H9 (cell line): ENCODE measurements around the gene EXD1. TPM values are rescaled to one million over a fixed set of nuclear protein-coding genes. Genes with fewer than 3 reads are reported as not detected.
A peak's percentile ranks its signal among the peaks of the same experiment; 100 is the strongest.

Source experiments
- DNase-seq: peaks from one replicate; pipeline ENCODE4 v3.0.0-alpha.2; 2017
- H2AFZ ChIP-seq: one replicate; pipeline ENCODE4 v1.6.1; 2013; ENCODE audit warnings: mild to moderate bottlenecking, low read length, control low read depth, moderate library complexity
- H2AK5ac ChIP-seq: 2 replicates; pipeline ENCODE4 v1.6.1; 2013; ENCODE audit warnings: low read length, control low read depth, mixed read lengths; ENCODE audit not compliant: insufficient read length
- H2BK120ac ChIP-seq: one replicate; pipeline ENCODE4 v1.6.1; 2013; ENCODE audit warnings: low read depth, mild to moderate bottlenecking, low read length, control low read depth, inconsistent platforms; ENCODE audit not compliant: poor library complexity, severe bottlenecking
- H2BK12ac ChIP-seq: 2 replicates; pipeline ENCODE4 v1.6.1; 2013; ENCODE audit warnings: low read length, control low read depth, mixed read lengths, low read depth; ENCODE audit not compliant: insufficient read length
- H2BK15ac ChIP-seq: 2 replicates; pipeline ENCODE4 v1.6.1; 2013; ENCODE audit warnings: low read depth, low read length, control low read depth
- H2BK20ac ChIP-seq: one replicate; pipeline ENCODE4 v1.6.1; 2013; ENCODE audit warnings: low read depth, mild to moderate bottlenecking, low read length, control low read depth, inconsistent platforms; ENCODE audit not compliant: poor library complexity, severe bottlenecking
- H2BK5ac ChIP-seq: 2 replicates; pipeline ENCODE4 v1.6.1; 2013; ENCODE audit warnings: low read length, control low read depth, mixed read lengths; ENCODE audit not compliant: insufficient read length
- H3K14ac ChIP-seq: 2 replicates; pipeline ENCODE4 v1.6.1; 2013; ENCODE audit warnings: low read length, control low read depth; ENCODE audit not compliant: insufficient read depth
- H3K18ac ChIP-seq: 2 replicates; pipeline ENCODE4 v1.6.1; 2013; ENCODE audit warnings: low read depth, mild to moderate bottlenecking, mixed read lengths, low read length, control low read depth; ENCODE audit not compliant: insufficient read length
- H3K23ac ChIP-seq: 2 replicates; pipeline ENCODE4 v1.6.1; 2013; ENCODE audit warnings: low read length, control low read depth, mixed read lengths, low read depth; ENCODE audit not compliant: insufficient read length
- H3K23me2 ChIP-seq: 2 replicates; pipeline ENCODE4 v1.6.1; 2013; ENCODE audit warnings: low read depth, mild to moderate bottlenecking, mixed read lengths, low read length, control low read depth; ENCODE audit not compliant: insufficient read length, poor library complexity, severe bottlenecking
- H3K27ac ChIP-seq: 2 replicates; pipeline ENCODE4 v1.5.1; 2013; ENCODE audit warnings: low read length, control low read depth, mixed read lengths, low read depth; ENCODE audit not compliant: insufficient read length
- H3K27me3 ChIP-seq: 2 replicates; pipeline ENCODE4 v1.6.1; 2013; ENCODE audit warnings: low read length, control low read depth, inconsistent platforms; ENCODE audit not compliant: insufficient read depth
- H3K4ac ChIP-seq: 2 replicates; pipeline ENCODE4 v1.6.1; 2013; ENCODE audit warnings: low read depth, mild to moderate bottlenecking, control low read depth, inconsistent platforms, low read length, moderate library complexity
- H3K4me1 ChIP-seq: 2 replicates; pipeline ENCODE4 v1.6.1; 2013; ENCODE audit warnings: low read length, control low read depth, inconsistent platforms; ENCODE audit not compliant: insufficient read depth
- H3K4me2 ChIP-seq: 2 replicates; pipeline ENCODE4 v1.6.1; 2013; ENCODE audit warnings: low read length, control low read depth, mixed read lengths; ENCODE audit not compliant: insufficient read length, insufficient read depth
- H3K56ac ChIP-seq: 2 replicates; pipeline ENCODE4 v1.6.1; 2013; ENCODE audit warnings: low read depth, mild to moderate bottlenecking, mixed read lengths, low read length, control low read depth; ENCODE audit not compliant: insufficient read length
- H3K79me1 ChIP-seq: 2 replicates; pipeline ENCODE4 v1.6.1; 2013; ENCODE audit warnings: low read depth, mild to moderate bottlenecking, moderate library complexity, low read length, control low read depth, inconsistent platforms; ENCODE audit not compliant: insufficient read depth, poor library complexity, severe bottlenecking
- H3K79me2 ChIP-seq: 2 replicates; pipeline ENCODE4 v1.6.1; 2013; ENCODE audit warnings: low read length, control low read depth, inconsistent platforms; ENCODE audit not compliant: insufficient read depth
- H3K9ac ChIP-seq: 2 replicates; pipeline ENCODE4 v1.6.1; 2013; ENCODE audit warnings: low read length, control low read depth, mixed read lengths; ENCODE audit not compliant: insufficient read length; ENCODE audit errors: extremely low read depth
- H3K9me3 ChIP-seq: one replicate; pipeline ENCODE4 v1.6.1; 2013; ENCODE audit warnings: low read depth, low read length, inconsistent platforms; ENCODE audit not compliant: control insufficient read depth
- H3T11ph ChIP-seq: one replicate; pipeline ENCODE4 v1.6.1; 2013; ENCODE audit warnings: mild to moderate bottlenecking, low read length, control low read depth, inconsistent platforms
- H4K20me1 ChIP-seq: one replicate; pipeline ENCODE4 v1.6.1; 2013; ENCODE audit not compliant: control insufficient read depth, insufficient read length, insufficient read depth
- H4K5ac ChIP-seq: 2 replicates; pipeline ENCODE4 v1.6.1; 2013; ENCODE audit warnings: low read depth, mild to moderate bottlenecking, mixed read lengths, low read length, control low read depth; ENCODE audit not compliant: insufficient read length
- H4K8ac ChIP-seq: replicated peaks from 2 replicates; pipeline ENCODE4 v1.6.1; 2013; ENCODE audit warnings: low read length, control low read depth, mixed read lengths, low read depth; ENCODE audit not compliant: insufficient read length
- H4K91ac ChIP-seq: 2 replicates; pipeline ENCODE4 v1.6.1; 2013; ENCODE audit warnings: low read depth, mild to moderate bottlenecking, moderate library complexity, mixed read lengths, low read length, control low read depth; ENCODE audit not compliant: insufficient read length
- H3K27ac Mint-ChIP-seq, 3 experiments: 2 replicates in 2 of 3; 3 replicates in 1 of 3; pipeline ENCODE4 v1.8.0; 2020 to 2021; ENCODE audit warnings: mixed read lengths in 3 of 3, mild to moderate bottlenecking in 1 of 3, moderate library complexity in 1 of 3
- H3K27me3 Mint-ChIP-seq: 2 replicates; pipeline ENCODE4 v1.8.0; 2021; ENCODE audit warnings: low read depth, mild to moderate bottlenecking, moderate library complexity, mixed read lengths
- H3K36me3 Mint-ChIP-seq, 3 experiments: 2 replicates in 2 of 3; 3 replicates in 1 of 3; pipeline ENCODE4 v1.8.0; 2020 to 2021; ENCODE audit warnings: low read depth in 3 of 3, mixed read lengths in 3 of 3; ENCODE audit not compliant: insufficient read depth in 1 of 3
- H3K4me1 Mint-ChIP-seq, 2 experiments: 2 replicates each; pipeline ENCODE4 v1.8.0; 2020; ENCODE audit warnings: mixed read lengths in 2 of 2
- H3K4me3 Mint-ChIP-seq, 2 experiments: 2 replicates in 1 of 2; 3 replicates in 1 of 2; pipeline ENCODE4 v1.8.0; 2020 to 2021; ENCODE audit warnings: mild to moderate bottlenecking in 2 of 2, mixed read lengths in 2 of 2, moderate library complexity in 1 of 2
- H3K9me3 Mint-ChIP-seq, 2 experiments: 2 replicates in 1 of 2; 3 replicates in 1 of 2; pipeline ENCODE4 v1.8.0; 2020; ENCODE audit warnings: mild to moderate bottlenecking in 2 of 2, mixed read lengths in 2 of 2, moderate library complexity in 1 of 2
- CTCF ChIP-seq: fragments of 200-600 bp; sonication (generic); conservative IDR thresholded peaks from 3 replicates; pipeline ENCODE4 v1.8.0; 2021; ENCODE audit warnings: antibody characterized with exemption, mild to moderate bottlenecking
- WGBS: extraction: QIAGEN DNeasy Blood & Tissue Kit; methylation state at CpG from one replicate; pipeline ENCODE4 v1.1.7; 2013; ENCODE audit warnings: missing lambda C conversion rate, low lambda C conversion rate, mixed read lengths; ENCODE audit not compliant: insufficient read length; ENCODE audit errors: extremely low coverage; 5-methylcytosine and 5-hydroxymethylcytosine counted together
- total RNA-seq: library from RNA; stranded (reverse); gene quantifications from 2 replicates; pipeline ENCODE4 v1.2.1, GENCODE V29; 2021

The EXD1 gene
- total RNA-seq, 1 experiment from 2014 or later: not detected

- no peak overlapping the region for H3K4me2 ChIP-seq
- H3K9me3 Mint-ChIP-seq: peaks cover 0 to 4% of the 10 kb centered on the region in 2 experiments; a peak in 1 of 5 replicates
Measured at GRCh38 chr15:41233367-41233771, 2.8 kb upstream of the EXD1 start.

More at GRCh38 chr15:41233367-41233771, 2.8 kb upstream of the EXD1 start:
- Histone ChIP-seq H3K4ac (no peak overlapping the region), H2AFZ (no peak overlapping the region), H3K27me3 (no peaks in the 10 kb centered on the region), H3K18ac (no peak overlapping the region), H2BK12ac (no peak overlapping the region), H3K9me3 (no peaks in the 10 kb centered on the region), H4K8ac (no peak overlapping the region), H3K23ac (no peak overlapping the region), H3K79me1 (no peaks in the 10 kb centered on the region), H2BK15ac (no peak overlapping the region), H2BK120ac (no peak overlapping the region), H3K23me2 (no peaks in the 10 kb centered on the region), H2BK5ac (no peak overlapping the region), H4K5ac (no peak overlapping the region), H3K27ac (no peak overlapping the region), H3K9ac (no peak overlapping the region), H3K4me1 (no peaks in the 10 kb centered on the region), H2BK20ac (no peak overlapping the region), H2AK5ac (no peak overlapping the region), H4K91ac (no peak overlapping the region), H3K56ac (no peak overlapping the region), H3K14ac (no peak overlapping the region), H3K79me2 (no peaks in the 10 kb centered on the region), H3T11ph (no peak overlapping the region), H4K20me1 (no peaks in the 10 kb centered on the region)
- no peak for DNase-seq
- no CpG with 5 or more reads among the region's 1 CpG for WGBS
- Mint-ChIP-seq H3K27me3 (peaks cover 13% of the 10 kb centered on the region), H3K4me1 (peaks cover 11 to 15% of the 10 kb centered on the region in 2 experiments; a peak in 3 of 4 replicates), H3K36me3 (no peaks in the 10 kb centered on the region; a peak in 1 of 7 replicates), H3K27ac (0 out of 7 replicates have a peak overlapping the region, but pooled peaks of 1 of the 3 experiments have one; percentile 25), H3K4me3 (no peak overlapping the region)
- no peak for TF ChIP-seq CTCF
